Measurements from ENCODE around the gene PKD1L1.

GRCh38 chr7:47877336-47877735 is 70.9 kb downstream of the PKD1L1 start:
- TF ChIP-seq POLR2A (IDR thresholded peaks at IDR 0.05) (no peak), CTCF (IDR thresholded peaks at IDR 0.05) (no peak)
